HL-60 (cell line): Measurements from ENCODE around the gene NUDT9.

ENCODE experiments used
- CTCF ChIP-seq: IDR thresholded peaks from one replicate; pipeline ENCODE4 v1.5.1; 2011; ENCODE audit warnings: low read length, control low read depth, inconsistent platforms; ENCODE audit not compliant: insufficient read depth
- GABPA ChIP-seq: IDR thresholded peaks from 2 replicates; pipeline ENCODE4 v1.6.1; 2012; ENCODE audit warnings: low read depth
- POLR2AphosphoS5 ChIP-seq: IDR thresholded peaks from 2 replicates; pipeline ENCODE4 v1.6.1; 2012; ENCODE audit warnings: low read depth
- REST ChIP-seq: IDR thresholded peaks from 2 replicates; pipeline ENCODE4 v1.6.1; 2012; ENCODE audit warnings: low read depth; ENCODE audit not compliant: insufficient replicate concordance

GRCh38 chr4:87445964-87446363 is 23.6 kb downstream of the NUDT9 start:
- TF ChIP-seq CTCF, result no peak
- TF ChIP-seq POLR2AphosphoS5, result no peak
- no peak for TF ChIP-seq GABPA
- no peak for TF ChIP-seq REST
